NAMALWA (cell line): ENCODE measurements around the gene SLC25A38.

Experiments
- DNase-seq: peaks from one replicate; pipeline ENCODE4 v3.0.0-alpha.2; 2015; ENCODE audit warnings: low spot score

Gene SLC25A38

DNA sequence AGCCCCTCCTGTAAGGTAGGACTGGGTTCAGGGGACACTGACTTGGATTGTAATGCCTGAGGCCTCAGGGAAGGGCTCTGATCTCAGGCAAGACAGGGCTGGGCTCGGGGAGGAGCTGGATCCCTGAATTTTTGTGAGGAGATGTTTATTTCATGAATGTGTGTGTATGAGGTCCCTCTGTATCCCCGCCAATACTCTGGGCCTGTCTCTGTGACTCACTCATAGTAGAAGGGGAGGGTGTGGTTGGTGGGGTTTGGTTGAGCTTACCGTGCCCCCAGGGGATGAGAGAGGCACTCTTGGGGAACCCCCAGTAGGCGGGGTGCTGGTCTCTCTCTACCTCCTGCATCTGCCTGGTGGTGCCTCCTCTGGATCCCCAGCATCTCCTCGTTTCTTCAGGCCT lies 51.4 kb downstream of the SLC25A38 start:
- DNase-seq, result no peak

- DNase-seq, result no peak
These were observed 52.0 kb downstream of the SLC25A38 start for GRCh38 chr3:39435006-39435748.

- no peak for DNase-seq
These were observed 55.7 kb downstream of the SLC25A38 start for GRCh38 chr3:39438880-39439279.

- no peak for DNase-seq
These were observed 57.1 kb downstream of the SLC25A38 start for GRCh38 chr3:39440316-39440715.

DNA sequence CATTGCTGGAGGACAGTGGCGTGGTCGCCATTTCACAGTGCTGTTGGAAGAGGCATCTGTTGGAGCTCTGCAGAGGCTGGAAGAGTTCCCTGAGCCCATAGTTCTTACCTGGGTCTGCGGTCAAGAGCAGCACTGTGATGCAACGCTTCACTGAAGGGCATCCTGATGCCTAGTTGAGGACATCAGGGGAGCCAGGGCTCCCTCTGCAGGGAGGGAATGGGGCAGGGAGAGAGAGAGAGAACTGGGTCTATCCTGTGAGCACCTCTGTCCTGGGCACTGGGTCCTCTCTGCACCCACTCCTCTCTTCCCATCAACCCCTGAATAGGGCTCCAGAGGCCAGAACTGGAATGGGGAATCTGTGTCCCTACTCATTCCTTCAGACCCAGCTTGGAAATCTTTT lies 60.4 kb downstream of the SLC25A38 start:
- DNase-seq, result no peak

- no peak for DNase-seq
These were observed 62.8 kb downstream of the SLC25A38 start for GRCh38 chr3:39445927-39446326.

DNA sequence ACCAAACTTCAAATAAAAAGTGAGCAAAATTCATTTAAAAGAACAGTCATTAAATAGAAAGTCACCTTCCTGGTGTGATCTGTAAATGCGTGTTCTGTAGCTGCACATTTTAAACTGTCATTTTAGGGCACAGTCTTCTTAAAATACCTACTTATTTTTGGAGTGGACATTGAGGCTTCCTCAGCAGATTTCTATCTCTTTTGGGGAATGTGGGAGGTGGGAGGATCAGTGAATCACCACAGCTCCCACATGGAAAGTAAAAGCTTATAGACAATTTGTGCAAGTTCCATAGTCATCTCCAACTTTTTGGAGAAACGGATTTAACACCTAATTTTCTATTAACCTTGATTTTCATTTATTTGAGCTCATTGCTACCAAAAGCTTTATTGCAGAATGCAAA lies 63.3 kb downstream of the SLC25A38 start:
- no peak for DNase-seq
